PC-3 (cell line): ENCODE data around the gene KCNQ1OT1.

ENCODE experiments used
- CTCF ChIP-seq: fragments of 300-600 bp; sonication (generic); conservative IDR thresholded peaks from 2 replicates; pipeline ENCODE4 v1.5.1; 2017; ENCODE audit warnings: antibody characterized with exemption, low read depth, mild to moderate bottlenecking, low read length
- EZH2 ChIP-seq: fragments of 300-600 bp; sonication (generic); IDR thresholded peaks from one replicate; pipeline ENCODE4 v1.6.1; 2017; ENCODE audit warnings: antibody characterized with exemption, mild to moderate bottlenecking, low read length; ENCODE audit not compliant: unreplicated experiment
- EZH2phosphoT487 ChIP-seq: fragments of 300-600 bp; sonication (generic); IDR thresholded peaks from 2 replicates; pipeline ENCODE4 v1.6.1; 2018; ENCODE audit warnings: mild to moderate bottlenecking, antibody characterized with exemption, low read length, borderline replicate concordance

- no peak for TF ChIP-seq EZH2phosphoT487
- TF ChIP-seq CTCF, result no peak
- TF ChIP-seq EZH2, result no peak
These were observed 49.9 kb downstream of the KCNQ1OT1 start for GRCh38 chr11:2649848-2650247.
